DND-41 (cell line): Measurements from ENCODE around the gene CDKN1B.

Experiments used
- ATAC-seq: fragments of 200-7000 bp; cut with Tn5 transposase; 3 replicates; pipeline ENCODE4 v1.9.1; 2021; ENCODE audit warnings: low read depth; ENCODE audit not compliant: insufficient read depth
- DNase-seq: peaks from one replicate; pipeline ENCODE4 v3.0.0-alpha.2; 2020
- H2AFZ ChIP-seq: 2 replicates; pipeline ENCODE4 v1.6.0; 2012; ENCODE audit warnings: low read depth, low read length
- H3K27ac ChIP-seq: 2 replicates; pipeline ENCODE4 v1.5.1; 2012; ENCODE audit warnings: low read length, inconsistent platforms
- H3K27me3 ChIP-seq: fragments of 200-600 bp; sonication (generic); 2 replicates; pipeline ENCODE4 v1.6.0; 2012; ENCODE audit warnings: low read length, mild to moderate bottlenecking, inconsistent platforms; ENCODE audit not compliant: insufficient read depth, poor library complexity
- H3K36me3 ChIP-seq: 2 replicates; pipeline ENCODE4 v1.5.1; 2012; ENCODE audit warnings: low read length, inconsistent platforms; ENCODE audit not compliant: insufficient read depth
- H3K4me1 ChIP-seq: 2 replicates; pipeline ENCODE4 v1.5.1; 2012; ENCODE audit warnings: mild to moderate bottlenecking, low read length; ENCODE audit not compliant: insufficient read depth
- H3K4me2 ChIP-seq: 2 replicates; pipeline ENCODE4 v1.6.0; 2012; ENCODE audit warnings: mild to moderate bottlenecking, moderate library complexity, low read length, inconsistent platforms; ENCODE audit not compliant: insufficient read depth
- H3K4me3 ChIP-seq, 2 experiments: fragments of 200-600 bp in 1 of 2; shearing (Covaris generic) in 1 of 2; 2 replicates each; pipeline ENCODE4 v1.5.1; 2012 to 2016; ENCODE audit warnings: inconsistent platforms in 2 of 2, low read length in 2 of 2, mild to moderate bottlenecking in 2 of 2, low read depth in 1 of 2, moderate library complexity in 1 of 2
- H3K79me2 ChIP-seq: 2 replicates; pipeline ENCODE4 v1.6.0; 2012; ENCODE audit warnings: low read length, inconsistent platforms; ENCODE audit not compliant: insufficient read depth
- H3K9ac ChIP-seq: 2 replicates; pipeline ENCODE4 v1.6.0; 2012; ENCODE audit warnings: low read depth, mild to moderate bottlenecking, inconsistent platforms, low read length, moderate library complexity
- H3K9me3 ChIP-seq: 2 replicates; pipeline ENCODE4 v1.5.1; 2012; ENCODE audit warnings: low read length, moderate library complexity, mild to moderate bottlenecking, inconsistent platforms; ENCODE audit not compliant: insufficient read depth, severe bottlenecking
- H4K20me1 ChIP-seq: 2 replicates; pipeline ENCODE4 v1.6.0; 2012; ENCODE audit warnings: low read length; ENCODE audit not compliant: insufficient read depth
- CTCF ChIP-seq: IDR thresholded peaks from 2 replicates; pipeline ENCODE4 v1.5.1; 2012; ENCODE audit warnings: borderline replicate concordance, low read length, moderate library complexity, mild to moderate bottlenecking; ENCODE audit not compliant: poor library complexity, severe bottlenecking; ENCODE audit errors: extremely low read depth
- EZH2 ChIP-seq: IDR thresholded peaks from 3 replicates; pipeline ENCODE4 v1.6.1; 2012; ENCODE audit warnings: borderline replicate concordance, low read depth, mild to moderate bottlenecking, moderate library complexity, low read length, inconsistent platforms; ENCODE audit not compliant: severe bottlenecking

The CDKN1B gene

DNA sequence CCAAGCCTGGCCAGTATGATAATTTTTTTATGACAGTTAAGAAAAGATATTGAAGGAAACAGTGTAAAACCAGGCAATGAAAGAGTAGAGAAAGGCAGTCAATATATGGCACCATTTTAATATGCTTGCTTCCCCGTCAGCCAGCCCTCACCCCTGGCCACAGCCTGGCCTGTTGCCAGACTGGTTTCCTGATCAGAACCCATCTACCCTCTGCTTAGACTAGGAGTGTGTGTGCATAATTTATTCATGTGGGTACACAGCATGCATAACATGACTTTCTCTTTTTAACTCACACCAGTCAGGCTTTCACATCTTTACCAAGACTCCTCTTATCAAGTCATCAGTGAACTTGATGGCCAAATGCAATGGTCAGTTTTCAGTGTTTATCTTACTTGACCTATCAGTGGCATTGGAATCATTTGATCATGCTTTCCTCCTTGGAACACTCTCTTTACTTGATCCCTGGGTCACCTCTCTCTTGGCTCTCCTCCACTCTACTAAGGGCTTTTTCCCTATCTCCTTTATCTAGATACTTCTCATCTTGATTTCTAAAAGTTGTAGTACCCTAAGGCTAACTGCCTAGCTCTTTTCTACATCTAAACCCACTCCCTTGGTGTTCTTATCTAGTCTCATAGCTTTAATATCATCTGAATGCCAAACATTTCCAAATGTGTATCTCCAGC, 11.2 kb upstream of the CDKN1B start:
- H3K4me2 ChIP-seq = no peak overlapping the region
- TF ChIP-seq CTCF (no peak), EZH2 (no peak)
- no peaks in the 10 kb centered on the region for H3K36me3 ChIP-seq
- no peaks in the 10 kb centered on the region for H3K9me3 ChIP-seq
- H3K27ac ChIP-seq = no peak overlapping the region
- no peaks in the 10 kb centered on the region for H4K20me1 ChIP-seq
- peaks cover 12% of the 10 kb centered on the region for H3K4me1 ChIP-seq
- peak; percentile 72 for DNase-seq
- H3K9ac ChIP-seq = no peak overlapping the region
- ATAC-seq = peak; percentile 93
- no peak overlapping the region for H3K4me3 ChIP-seq
- no peaks in the 10 kb centered on the region for H3K27me3 ChIP-seq
- no peaks in the 10 kb centered on the region for H3K79me2 ChIP-seq
- H2AFZ ChIP-seq = no peak overlapping the region

- Histone ChIP-seq H3K27ac (peak overlapping the region; percentile 87), H3K9ac (peak overlapping the region; percentile 100), H3K79me2 (peaks cover 39% of the 10 kb centered on the region), H3K9me3 (no peaks in the 10 kb centered on the region), H3K4me3 (peak overlapping the region in 1 of 2 experiments; percentile 82; a peak in 2 of 4 replicates), H3K27me3 (no peaks in the 10 kb centered on the region), H4K20me1 (peaks cover 13% of the 10 kb centered on the region), H3K36me3 (peaks cover 12% of the 10 kb centered on the region), H2AFZ (peak overlapping the region; percentile 63), H3K4me2 (peak overlapping the region; percentile 71), H3K4me1 (peaks cover 35% of the 10 kb centered on the region)
- no peak for TF ChIP-seq EZH2
- TF ChIP-seq CTCF = no peak
- ATAC-seq (no peak), DNase-seq (no peak)
These were observed 3.3 kb upstream of the CDKN1B start for GRCh38 chr12:12713932-12714275.

- Histone ChIP-seq H4K20me1 (peaks cover 18% of the 10 kb centered on the region), H3K9ac (peak overlapping the region; percentile 100), H3K79me2 (peaks cover 45% of the 10 kb centered on the region), H2AFZ (peak overlapping the region; percentile 63), H3K4me2 (peak overlapping the region; percentile 71), H3K4me1 (peaks cover 41% of the 10 kb centered on the region), H3K36me3 (peaks cover 17% of the 10 kb centered on the region), H3K4me3 (peak overlapping the region; percentile 15 to 82; a peak in 3 of 4 replicates), H3K27me3 (no peaks in the 10 kb centered on the region), H3K27ac (peak overlapping the region; percentile 87), H3K9me3 (no peaks in the 10 kb centered on the region)
- peak; percentile 25 for ATAC-seq
- no peak for TF ChIP-seq EZH2
- TF ChIP-seq CTCF = peak; percentile 60
- peak; percentile 74 for DNase-seq
These were observed 2.7 kb upstream of the CDKN1B start for GRCh38 chr12:12714276-12715021.
